ENCODE measurements around the gene MECP2.

MECP2 gene

DNA sequence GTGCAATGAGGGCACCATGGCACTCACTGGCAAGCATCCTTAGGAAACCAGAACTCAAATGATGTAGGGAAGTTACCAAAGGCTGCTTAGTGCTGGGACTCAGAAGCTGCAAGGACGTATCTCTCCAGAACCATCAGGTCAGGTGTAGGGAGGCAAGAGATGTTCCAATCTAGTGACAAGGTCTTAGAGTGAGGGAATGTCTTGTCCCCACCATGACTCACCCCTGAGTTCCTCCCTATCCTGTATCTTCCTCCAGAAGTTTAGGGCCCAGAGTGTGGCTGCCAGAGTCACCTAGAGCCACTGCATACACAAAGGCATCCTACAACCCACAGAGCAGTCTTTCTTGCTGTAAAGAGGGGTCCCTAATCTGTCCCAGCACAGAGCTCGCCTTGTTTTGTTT is 63.7 kb downstream of the MECP2 start:
- DNase-seq (ENCODE audit: low read depth in 2 of 2), result no peak

DNA sequence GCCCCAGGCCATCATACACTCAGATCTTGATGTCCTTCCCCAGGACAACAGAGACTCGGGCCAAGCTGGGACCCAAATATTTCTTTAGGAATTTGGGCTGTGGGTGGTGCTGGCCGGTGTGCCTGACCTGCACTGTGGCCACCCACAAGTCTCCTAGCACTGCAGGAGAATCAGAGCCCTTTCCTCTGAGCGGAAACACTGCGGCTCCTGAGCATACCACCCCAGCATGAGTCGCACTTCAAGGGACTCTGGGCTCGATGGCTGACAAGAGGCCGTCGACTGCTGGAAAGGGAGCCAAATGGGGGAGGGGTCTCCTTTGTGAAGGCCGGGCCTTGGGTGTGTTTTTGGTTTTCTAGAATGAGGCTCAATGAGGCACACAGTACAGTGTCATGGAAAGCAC is 64.9 kb downstream of the MECP2 start:
- DNase-seq (ENCODE audit: low read depth in 2 of 2), result no peak

DNA sequence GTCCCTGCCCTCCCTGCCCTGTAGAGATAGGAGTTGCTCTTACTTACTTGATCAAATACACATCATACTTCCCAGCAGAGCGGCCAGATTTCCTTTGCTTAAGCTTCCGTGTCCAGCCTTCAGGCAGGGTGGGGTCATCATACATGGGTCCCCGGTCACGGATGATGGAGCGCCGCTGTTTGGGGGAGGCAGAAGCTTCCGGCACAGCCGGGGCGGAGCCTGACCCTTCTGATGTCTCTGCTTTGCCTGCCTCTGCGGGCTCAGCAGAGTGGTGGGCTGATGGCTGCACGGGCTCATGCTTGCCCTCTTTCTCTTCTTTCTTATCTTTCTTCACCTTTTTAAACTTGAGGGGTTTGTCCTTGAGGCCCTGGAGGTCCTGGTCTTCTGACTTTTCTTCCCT is 65.4 kb downstream of the MECP2 start:
- DNase-seq (ENCODE audit: low read depth in 2 of 2), result no peak

DNA sequence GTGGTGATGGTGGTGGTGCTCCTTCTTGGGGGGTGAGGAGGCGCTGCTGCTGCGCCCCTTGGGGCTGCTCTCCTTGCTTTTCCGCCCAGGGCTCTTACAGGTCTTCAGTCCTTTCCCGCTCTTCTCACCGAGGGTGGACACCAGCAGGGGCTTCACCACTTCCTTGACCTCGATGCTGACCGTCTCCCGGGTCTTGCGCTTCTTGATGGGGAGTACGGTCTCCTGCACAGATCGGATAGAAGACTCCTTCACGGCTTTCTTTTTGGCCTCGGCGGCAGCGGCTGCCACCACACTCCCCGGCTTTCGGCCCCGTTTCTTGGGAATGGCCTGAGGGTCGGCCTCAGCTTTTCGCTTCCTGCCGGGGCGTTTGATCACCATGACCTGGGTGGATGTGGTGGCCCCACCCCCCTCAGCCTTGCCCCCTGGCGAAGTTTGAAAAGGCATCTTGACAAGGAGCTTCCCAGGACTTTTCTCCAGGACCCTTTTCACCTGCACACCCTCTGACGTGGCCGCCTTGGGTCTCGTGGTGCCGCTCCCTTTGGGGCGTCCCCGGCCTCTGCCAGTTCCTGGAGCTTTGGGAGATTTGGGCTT is 66.7 kb downstream of the MECP2 start:
- DNase-seq (ENCODE audit: low read depth in 2 of 2), result no peak

DNA sequence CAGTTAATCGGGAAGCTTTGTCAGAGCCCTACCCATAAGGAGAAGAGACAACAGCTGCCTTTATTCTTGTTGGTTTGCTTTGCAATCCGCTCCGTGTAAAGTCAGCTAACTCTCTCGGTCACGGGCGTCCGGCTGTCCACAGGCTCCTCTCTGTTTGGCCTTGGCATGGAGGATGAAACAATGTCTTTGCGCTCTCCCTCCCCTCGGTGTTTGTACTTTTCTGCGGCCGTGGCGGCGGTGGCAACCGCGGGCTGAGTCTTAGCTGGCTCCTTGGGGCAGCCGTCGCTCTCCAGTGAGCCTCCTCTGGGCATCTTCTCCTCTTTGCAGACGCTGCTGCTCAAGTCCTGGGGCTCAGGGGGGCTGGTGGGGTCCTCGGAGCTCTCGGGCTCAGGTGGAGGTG is 67.3 kb downstream of the MECP2 start:
- DNase-seq (ENCODE audit: low read depth in 2 of 2), result no peak

DNA sequence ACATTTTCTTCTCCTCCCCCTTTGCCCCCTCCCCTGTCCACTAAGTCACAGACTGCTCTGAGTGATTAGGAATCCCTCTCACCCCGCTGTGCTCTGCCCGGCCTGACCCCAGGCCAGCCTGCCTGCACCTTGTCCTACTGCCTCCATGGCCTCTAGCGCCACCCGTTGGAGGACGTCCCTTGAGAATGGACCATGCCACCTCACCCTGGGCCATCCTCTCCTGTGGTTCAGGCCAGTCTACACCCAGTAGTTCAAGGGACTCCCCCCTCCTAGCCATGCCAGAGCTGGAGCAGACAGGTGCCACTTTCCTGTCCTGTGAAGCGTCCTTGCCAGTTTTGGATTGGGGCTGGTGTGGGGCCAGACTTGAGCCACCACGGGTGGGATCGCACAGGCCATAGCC is 68.1 kb downstream of the MECP2 start:
- no peak for DNase-seq (ENCODE audit: low read depth in 2 of 2)

DNA sequence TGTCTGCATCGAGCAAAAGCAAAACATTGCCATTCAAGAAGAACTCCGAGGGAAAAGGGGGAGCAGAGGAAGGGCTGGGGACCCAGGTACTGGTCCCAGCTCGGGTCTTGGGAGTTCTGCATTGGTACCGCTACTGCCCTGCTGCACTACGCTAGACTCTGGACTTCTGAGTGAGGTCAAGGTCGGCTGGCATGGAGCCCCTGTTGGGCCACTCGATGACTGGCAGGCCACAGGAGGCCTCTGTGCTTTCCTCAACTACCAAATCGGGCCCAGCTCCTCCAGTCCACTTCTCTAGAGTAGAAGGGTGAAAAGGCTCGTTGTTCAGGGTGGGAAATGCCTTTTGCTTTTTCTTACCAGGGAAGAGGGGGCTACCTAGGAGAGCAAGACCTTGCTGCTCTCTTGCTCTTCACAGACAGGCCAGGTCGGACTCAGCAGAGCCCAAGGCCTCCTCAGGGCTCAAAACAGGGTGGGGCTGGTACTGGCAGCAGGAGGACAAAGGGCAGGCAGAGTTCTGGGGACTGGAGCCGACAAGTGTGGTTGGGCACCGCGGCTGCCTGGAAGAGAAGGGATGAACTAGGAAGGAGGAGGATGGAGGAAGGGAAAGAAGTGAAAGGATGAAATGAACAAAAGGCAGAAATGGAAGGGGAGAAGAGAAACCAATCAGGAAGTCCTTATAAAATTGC is 68.9 kb downstream of the MECP2 start:
- DNase-seq (ENCODE audit: low read depth in 2 of 2), result no peak

DNA sequence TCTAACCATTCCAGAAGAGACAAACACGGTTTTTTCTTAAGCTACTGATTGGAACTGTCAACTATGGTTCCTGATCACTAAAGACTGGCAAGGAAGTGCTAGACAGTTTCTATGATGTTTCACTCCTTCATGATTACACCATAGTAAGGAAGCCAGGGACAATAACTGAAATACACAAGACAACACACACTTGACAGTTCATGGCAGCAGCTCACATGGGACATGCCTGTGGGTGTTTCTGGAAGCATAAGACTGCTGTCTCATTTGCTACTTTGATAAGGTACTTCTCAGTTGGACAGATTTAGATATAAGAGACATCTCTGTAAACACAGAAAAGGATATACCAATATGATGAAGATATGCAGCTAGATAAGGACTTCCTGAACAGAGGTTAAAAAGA is 69.5 kb downstream of the MECP2 start:
- DNase-seq (ENCODE audit: low read depth in 2 of 2), result no peak

DNA sequence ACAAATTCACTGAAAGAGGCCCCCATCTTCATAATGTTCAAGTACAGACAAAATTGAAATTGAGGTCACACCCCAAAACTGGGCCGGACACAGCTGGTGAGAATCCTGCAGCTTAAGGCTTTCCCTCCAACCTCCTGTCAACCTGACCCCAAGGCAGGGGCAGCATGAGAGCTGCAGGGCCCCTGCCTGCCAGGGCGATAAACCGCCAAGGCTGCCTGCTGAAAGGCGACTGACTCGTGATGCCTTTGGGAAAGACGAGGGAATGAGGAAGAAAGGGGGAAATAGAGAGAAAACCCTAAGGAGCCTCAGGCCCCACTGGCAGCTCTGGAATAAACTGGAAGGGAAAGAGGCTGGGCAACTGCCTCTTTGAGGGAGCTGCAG is 70.5 kb downstream of the MECP2 start:
- no peak for DNase-seq (ENCODE audit: low read depth in 2 of 2)

DNA sequence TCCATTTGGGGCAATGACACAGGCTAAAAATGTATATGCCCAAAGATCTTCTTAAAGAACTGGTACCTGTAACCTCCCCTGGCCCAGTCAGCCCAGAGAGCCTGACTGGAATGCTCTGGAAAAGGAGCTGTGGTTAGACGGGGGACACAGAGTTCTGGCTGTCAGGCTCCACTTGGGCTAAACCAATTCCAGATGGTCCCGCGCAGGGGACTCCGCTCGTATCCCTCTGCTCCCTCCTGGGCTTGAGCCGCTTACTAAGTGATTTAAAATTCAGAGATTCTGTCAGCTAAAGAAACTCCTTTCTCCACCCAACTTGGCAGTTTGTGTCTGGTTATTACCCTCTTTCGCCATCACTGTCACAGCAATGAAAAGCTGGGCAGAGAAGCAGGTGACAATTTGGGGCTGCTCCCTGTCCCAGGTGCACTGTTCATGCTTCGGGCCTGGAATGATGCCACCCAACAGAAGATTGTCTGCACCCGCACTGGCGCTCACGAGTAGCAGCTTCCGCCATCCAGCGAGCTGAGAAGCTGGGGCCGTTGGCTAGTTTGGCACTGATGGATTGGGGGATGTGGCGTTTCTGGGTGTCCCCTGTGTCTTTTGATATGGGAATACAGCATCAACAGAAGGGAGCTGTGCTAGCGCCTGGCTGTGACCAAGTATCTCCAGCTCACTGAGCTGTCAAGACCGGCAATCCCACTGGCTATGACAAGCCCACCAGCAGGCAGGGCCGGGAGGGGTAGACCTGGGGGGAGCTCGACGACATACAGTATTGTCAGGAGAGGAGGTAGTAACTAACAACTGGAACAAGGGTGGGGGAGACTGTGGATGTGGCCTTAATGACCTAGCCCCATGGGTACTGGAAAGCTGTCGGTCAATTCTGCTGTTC is 71.1 kb downstream of the MECP2 start:
- DNase-seq (ENCODE audit: low read depth in 2 of 2), result no peak

DNA sequence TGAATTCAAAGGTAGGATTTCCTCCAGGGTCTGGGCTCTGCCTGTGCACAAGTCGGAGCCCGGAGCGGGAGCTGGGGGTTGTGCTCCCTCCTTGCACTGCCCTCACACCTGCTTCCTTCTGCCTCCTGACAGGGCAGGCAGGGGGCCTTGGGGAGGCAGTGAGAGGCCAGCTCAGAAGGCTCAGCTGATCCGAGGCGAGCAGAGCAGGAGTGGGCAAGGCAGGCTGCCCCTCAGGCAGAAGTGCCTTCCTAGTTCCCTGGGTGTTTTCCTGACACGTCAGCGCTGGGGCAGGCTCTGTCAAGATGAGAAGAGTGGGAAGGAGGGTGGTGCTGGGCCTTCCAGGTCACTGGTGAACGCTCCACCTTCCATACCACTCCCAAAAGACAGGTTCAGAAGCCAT is 72.3 kb downstream of the MECP2 start:
- DNase-seq (ENCODE audit: low read depth in 2 of 2), result no peak

DNA sequence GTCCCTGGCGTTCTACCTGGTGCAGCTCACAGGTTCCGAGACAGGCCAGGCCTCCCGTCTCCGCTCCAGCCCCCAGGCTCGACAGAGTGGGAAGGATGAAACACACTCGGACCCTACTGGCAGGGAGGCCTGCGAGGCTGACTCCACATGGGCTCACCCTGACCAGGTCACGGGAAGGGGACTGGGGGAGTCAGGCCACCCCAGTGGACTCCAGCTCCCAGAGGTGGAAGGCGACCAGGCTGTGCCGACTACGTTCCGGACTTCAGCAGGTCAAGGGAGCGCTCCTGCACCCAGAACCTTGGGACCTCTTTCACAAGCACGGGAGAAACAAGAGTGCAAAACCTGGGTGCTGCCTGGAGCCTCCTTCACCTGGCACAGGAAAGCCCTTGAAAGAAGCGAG is 73.2 kb downstream of the MECP2 start:
- no peak for DNase-seq (ENCODE audit: low read depth in 2 of 2)

DNA sequence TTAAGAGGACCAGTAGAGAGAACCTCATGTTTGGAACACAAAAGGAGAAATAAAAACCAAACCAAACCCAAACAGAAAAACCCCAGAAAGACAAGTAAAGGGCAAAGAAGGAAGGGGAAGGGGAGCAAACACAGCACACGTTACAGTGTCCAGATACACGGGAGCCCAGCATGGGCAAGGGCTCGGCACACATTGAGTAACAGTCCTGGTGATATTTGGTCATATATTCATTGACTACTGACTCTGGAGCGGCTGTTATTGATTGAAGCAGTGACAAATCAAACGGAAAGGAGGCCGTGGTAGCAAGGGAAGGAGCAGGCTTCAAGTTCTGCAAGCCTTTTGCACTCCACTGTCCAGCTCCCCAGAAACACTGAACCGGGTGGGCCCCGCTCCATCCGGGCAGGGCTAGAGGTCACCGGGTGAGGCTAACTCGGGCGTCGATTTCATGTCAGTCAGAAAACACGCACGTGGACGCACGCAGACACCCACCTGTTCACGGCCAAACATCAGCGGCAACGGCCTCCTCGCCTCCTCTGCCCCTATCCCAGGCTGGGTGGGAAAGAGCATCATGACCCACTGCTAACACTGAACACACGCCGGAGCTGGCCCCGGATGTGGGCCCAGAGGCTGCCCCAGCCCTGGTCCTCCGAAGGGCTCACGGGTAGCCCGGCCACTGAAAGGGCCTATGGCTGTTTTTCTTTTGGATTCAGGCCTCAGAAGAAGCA is 74.1 kb downstream of the MECP2 start:
- DNase-seq (ENCODE audit: low read depth in 2 of 2), result no peak

DNA sequence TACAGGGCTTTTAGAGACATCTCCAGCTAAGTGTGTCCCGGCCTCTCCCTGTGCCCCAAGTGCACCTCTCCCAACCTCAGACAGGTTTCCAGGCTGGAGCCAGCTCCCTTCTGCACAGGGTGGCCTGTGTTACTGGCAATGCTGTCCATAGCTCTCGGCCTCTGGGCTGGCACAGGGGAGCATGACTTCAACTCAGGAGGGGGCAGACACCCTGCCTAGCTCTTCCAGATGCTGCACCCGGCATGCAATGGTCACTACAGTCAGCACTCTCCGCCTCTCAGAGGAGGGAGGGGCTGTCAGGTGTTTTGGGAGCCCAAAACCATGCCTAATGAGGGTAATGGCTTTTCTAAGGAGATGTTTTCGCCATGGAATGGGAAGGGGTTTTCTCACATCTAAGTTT is 75.4 kb downstream of the MECP2 start:
- DNase-seq (ENCODE audit: low read depth in 2 of 2), result no peak

DNA sequence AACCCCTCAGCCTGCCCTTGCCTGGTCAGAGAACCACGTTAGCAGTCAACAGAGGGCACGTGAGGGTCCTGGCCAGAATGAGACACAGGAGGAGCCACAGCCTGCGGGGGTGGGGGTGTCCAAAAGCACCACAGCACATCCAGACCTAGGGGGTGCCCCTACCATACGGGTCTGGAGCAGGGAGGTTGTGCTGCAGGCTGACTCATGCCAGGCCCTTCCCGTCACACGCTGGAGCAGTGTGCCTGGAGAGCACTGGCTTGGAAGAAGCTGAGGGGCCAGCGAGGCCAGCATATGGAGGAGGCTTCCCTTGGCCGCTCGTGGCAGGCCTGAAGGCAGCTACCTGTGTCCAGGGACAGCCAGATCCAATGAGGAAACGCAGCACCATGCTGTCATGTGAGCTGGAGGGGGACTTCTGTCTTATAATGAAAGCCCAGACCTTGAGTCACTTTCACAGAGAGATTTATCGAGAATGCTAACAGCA is 76.3 kb downstream of the MECP2 start:
- DNase-seq (ENCODE audit: low read depth in 2 of 2), result no peak

DNA sequence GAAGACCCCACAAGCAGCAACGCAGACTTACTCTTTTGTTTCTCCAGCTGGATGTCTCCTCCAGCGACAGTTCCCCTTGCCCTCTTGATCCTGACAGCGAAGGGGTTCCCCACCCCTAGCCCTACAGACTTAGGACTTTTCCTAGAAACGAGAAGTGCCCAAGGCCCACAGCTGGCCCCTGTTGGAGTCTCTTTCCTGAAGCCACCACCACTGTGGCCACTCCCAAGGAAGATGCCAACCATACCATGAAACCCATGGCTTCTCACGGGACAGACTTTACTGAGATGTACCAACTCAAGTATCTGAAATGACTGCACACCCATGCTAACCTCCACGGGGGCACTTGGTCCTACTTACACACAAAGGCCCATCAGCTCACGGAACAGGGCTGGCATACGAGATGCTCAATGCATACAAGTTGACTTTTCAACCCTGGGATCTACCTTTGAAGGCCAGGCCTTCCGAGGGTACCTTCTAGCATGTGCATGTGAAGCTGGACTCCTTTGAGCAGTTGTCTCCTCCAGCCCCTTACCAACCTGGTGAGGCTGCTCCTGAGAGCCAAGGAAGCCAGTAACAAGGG is 76.9 kb downstream of the MECP2 start:
- no peak for DNase-seq (ENCODE audit: low read depth in 2 of 2)

DNA sequence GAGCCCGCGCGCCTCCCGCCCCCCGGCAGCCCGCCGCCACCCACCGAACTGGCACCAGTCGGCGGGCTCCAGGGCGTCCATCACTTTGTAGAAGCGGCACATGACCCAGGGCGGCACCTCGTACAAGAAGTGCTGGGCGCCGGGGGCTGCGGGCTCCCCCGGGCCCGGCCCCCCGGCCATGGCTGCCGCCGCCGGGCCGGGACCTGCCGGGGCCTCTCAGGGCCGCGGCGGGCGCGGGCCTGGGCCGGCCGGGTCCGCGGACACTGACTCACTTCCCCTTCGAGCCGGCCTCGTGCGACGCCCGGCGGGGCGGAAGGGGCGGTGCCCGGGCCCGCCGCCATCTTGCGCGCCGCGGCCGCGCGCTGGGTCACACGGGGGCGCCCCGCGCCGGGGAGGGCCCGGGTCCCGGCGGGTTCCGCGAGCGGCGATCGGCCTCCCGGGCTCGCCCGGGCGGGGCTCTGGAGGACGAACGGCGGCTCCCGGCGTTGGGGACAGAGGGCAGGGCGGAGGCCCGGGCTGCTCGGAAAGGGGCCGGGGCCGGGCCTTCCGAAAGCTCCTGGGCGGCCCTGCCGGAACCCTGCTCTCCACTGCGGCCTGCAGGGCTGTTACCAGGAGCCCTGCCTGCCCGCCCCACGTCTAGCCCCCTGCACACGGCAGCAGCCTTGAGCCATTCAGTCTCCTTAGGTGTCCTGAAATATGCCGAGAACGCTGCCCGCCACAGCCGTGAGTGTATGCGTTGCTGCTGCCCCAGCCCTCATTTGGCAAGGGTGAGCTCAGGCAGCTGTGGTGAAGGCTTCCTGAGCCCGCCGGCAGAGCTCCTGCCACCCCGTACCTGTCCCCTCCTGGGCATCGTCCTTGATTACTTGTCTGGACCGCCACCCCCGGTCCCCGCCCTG is 77.6 kb downstream of the MECP2 start, which contains the start of gene IRAK1:
Gene IRAK1 (minus strand): TSS at position 270 of the 896 bp plus-strand sequence. CDS start 90 bp downstream, at position 180.
- DNase-seq (ENCODE audit: low read depth in 2 of 2), result peak; percentile 28 to 47

DNA sequence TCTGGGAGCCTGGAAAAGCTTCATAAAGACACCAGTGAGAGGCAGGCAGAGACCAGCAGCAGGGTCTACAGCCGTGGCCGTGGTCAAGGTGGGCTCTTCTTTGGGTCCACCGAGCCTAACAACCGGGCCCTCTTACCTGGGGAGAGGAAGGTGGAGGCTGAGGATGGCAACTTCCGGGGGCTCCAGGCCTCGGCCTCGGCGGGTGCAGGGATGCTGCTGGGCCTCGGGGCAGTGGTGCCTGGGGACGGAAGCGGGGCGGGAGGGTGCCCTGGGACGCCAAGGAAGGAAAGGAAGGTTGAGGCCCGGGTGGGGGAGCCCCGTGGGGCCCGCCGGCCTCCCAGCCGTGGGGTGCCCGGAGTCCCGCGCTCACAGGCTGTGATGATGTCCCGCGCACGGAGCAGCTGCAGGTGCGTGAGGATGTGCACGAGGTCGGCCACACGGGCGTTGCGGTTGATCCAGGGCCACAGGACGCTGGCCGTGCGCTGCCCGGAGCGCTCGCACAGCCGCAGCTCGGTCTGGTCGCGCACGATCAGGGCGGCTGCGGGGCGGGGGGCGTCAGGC is 78.4 kb downstream of the MECP2 start:
- no peak for DNase-seq (ENCODE audit: low read depth in 2 of 2)

DNA sequence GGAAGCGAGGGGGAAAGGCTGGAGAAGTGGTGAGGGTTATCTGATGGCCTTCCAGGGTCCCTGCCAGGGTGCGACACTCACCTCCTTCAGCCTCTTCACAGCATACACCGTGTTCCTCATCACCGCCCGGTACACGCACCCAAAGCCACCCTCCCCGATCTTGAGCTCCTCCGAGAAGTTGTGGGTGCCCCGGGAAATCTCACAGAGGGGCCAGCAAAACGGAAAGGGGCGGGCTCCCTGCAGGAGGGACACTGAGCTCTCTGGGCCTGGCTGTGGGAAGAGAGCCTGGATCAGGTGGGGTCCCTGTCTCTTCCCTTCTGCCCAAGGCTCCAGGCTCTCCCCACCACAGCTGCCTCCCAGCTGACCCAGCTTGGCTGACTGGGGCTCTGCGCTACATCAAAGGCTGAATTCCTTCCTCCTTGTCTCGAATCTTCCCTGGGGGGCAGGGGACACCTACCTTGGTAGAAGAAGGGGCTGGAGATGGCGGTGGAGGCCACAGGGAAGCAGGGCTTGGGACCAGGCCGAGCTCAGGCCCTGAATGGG is 78.9 kb downstream of the MECP2 start:
- no peak for DNase-seq (ENCODE audit: low read depth in 2 of 2)
